GM19468 (cell line): ENCODE data around the gene SLC2A4.
"Not testable (repeated sequence)": the region's sequence is repeated elsewhere in the genome, so short reads cannot be mapped to it uniquely, and the experiment has no call there.

Experiments
- ATAC-seq: cut with Tn5 transposase; IDR thresholded peaks from one replicate; pipeline ENCODE4 v1.9.1; 2021; ENCODE audit warnings: mild to moderate bottlenecking, moderate library complexity, moderate number of reproducible peaks; ENCODE audit not compliant: unreplicated experiment; ENCODE audit errors: extremely low read depth

SLC2A4 gene

GRCh38 chr17:7336240-7337175 lies 55.0 kb downstream of the SLC2A4 start, which contains the start of gene ACAP1:
Gene ACAP1 (plus strand): TSS chr17:7336529. CDS start chr17:7336735, 206 bp downstream.
- no peak for ATAC-seq

GRCh38 chr17:7337600-7337999 lies 56.1 kb downstream of the SLC2A4 start:
- ATAC-seq: not testable (repeated sequence)
